GM21528 (cell line): ENCODE measurements around the gene PPAN.

ENCODE experiments used
- ATAC-seq: cut with Tn5 transposase; IDR thresholded peaks from one replicate; pipeline ENCODE4 v1.9.1; 2021; ENCODE audit warnings: mild to moderate bottlenecking, moderate library complexity; ENCODE audit not compliant: unreplicated experiment, low FRiP score

Gene PPAN

GRCh38 chr19:10137751-10138682 lies 31.9 kb downstream of the PPAN start:
- ATAC-seq: no peak

GRCh38 chr19:10138879-10139795 lies 33.0 kb downstream of the PPAN start:
- ATAC-seq: no peak

DNA sequence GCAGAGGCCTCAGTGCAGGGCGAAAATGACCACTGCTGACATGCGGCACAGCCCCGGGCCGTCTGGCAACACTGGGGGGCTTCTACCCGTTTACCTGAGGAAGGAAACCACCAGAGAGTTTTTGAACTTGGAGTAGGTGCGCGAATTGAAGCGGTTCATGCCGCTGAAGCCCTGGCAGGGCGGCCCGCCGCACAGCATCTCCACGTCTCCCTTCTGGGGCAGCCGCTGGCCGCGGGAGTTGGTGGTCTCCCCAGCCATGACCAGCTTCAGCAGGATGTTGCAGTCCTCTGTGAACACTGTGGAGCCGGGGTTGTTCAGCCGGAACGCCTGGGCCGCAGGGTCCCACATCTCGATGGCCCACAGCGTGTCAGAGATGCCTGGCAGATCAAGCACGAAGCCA lies 33.8 kb downstream of the PPAN start:
- no peak for ATAC-seq

DNA sequence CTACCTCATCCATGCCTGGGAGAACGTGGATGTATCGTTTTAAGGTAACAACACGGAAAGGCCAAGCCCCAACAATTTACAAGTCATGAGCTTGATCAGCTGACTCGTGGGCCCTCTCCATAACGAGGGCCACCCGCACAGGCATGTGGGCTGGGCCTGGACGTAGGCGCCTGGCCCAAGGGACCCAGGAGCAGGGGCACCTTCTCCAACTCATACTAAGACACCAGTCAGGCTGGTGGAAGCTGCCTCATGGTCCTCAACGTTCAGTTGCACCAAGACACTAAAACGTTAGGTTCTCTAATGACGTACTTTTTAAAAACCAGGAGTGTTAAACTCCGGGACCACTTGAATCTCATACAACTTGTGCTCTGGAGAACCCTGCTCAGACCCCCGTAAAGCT lies 35.3 kb downstream of the PPAN start:
- no peak for ATAC-seq

GRCh38 chr19:10141973-10142372 lies 35.8 kb downstream of the PPAN start:
- no peak for ATAC-seq

DNA sequence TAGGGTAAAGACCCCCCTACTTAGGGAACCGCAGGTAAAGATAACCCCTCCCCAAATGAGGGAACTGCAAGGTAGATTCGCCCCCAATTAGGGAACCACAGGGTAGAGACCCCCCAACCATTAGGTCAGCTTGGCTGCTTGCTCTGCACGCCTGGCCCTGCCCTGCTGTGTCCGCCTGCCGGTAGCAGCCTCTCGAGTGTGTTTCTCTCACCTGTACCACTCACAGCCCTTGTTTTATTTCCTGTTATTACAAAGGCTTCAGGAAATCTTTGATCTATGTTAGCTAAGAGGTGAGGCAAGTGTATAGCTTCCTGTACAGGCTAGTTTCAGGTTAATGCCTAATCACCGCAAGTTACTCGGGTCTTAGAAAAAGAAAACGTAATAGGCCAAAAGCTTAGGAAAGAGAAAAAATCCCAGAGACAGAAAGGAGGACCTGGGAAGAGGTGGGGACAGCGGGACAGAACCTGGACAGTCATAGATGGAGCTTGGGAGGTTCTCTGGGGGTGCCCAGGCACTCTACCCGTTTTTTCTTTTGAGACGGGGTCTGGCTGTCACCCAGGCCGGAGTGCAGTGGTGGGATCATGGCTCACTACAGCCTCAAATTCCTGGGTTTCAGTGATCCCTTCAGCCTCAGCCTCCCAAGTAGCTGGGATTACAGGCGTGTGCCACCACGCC lies 36.7 kb downstream of the PPAN start:
- no peak for ATAC-seq

DNA sequence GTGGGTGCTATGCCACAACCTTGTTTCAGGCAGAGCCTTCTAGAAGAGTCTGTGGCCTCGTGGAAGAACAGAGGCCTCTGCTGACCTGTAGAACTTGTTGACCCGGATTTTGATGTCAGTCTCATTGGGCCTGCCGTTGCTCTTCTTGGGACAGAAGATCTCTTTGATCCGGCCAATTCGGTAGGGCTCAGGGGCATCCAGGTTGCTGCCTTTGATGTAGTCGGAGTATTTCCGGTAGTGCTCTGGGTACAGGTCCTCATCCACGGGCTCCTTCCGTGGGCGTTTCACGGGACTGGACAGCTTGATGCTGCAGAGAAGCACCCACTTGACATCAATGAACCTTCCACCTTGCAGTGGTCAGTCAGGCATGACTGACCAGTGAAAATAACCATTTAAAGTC lies 37.5 kb downstream of the PPAN start:
- ATAC-seq: no peak

DNA sequence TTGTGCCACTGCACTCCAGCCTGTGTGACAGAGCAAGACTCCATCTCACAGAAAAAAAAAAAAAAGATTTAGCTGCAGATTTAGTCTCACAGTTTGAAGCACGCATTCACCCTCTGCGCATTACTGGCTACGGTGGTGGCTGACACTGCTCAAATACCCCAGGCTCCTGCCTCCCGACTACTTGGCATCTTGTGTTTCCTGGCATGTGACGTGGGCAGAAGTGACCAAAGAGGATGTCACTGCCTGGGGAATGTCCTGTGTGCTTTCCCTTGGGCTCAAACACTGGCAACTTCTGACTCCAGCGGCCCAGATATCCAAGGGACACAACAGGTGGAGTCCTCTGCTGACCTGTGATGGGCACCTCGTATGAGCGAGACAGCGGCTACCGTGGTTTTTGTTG lies 38.2 kb downstream of the PPAN start:
- no peak for ATAC-seq

- no peak for ATAC-seq
Measured at GRCh38 chr19:10145031-10145430, 38.9 kb downstream of the PPAN start.

GRCh38 chr19:10146142-10146541 lies 40.0 kb downstream of the PPAN start:
- no peak for ATAC-seq

- ATAC-seq: no peak
Measured at GRCh38 chr19:10149427-10149826, 43.3 kb downstream of the PPAN start.

DNA sequence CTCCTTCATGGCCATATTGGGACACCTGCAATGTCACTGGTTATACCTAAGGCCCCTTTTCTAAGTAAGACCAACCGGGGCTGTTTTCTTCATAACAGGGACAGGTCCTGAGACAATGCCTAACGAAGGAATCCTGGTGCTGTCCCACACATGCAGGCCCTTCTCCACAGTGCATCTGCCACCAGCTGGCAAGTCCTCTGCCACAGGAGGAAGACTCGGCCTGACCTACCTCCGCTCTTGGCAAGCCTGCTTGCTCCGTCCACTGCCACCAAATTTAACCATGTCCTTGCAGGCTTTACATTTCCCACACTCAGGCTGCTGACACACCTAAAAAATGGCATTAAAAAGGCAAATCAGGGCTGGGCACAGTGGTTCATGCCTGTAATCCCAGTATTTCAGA lies 45.4 kb downstream of the PPAN start:
- ATAC-seq: no peak

DNA sequence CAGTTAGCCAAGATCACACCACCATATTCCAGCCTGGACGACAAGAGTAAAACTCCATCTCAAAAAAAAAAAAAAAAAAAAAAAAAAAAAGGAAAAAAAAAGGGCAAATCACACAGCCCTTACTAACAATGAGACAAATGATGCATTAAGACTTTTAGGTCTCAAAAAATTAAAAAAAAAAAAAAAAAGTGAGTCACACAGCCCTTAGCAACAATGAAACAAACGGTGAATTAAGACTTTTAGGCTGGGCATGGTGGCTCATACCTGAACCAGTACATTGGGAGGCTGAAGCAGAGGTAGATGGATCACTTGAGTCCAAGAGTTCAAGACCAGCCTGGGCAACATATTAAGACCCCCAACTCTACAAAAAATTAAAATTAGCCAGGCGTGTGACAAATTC lies 45.9 kb downstream of the PPAN start:
- no peak for ATAC-seq

- ATAC-seq: no peak
Measured at GRCh38 chr19:10155839-10156238, 49.7 kb downstream of the PPAN start.

GRCh38 chr19:10158071-10158470 lies 51.9 kb downstream of the PPAN start:
- no peak for ATAC-seq

DNA sequence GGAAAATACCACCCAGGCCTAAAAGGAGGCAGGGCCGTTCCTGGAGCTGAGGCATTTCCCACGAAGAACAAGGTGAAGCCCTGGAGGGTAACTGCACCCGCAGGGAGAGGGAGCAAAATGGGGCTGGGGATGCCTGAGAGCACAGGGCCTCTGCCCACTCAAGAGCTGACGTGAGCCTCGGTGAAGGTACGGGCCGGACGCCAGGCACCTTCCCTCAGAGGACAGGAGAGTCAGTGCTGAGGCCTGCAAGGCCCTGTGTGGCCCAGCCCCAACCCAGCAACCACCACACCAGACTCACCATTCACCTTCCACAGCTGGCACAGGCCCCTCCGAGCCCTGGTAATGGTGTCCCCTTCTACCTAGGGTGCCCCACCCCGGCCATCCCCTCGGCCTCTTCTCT lies 52.3 kb downstream of the PPAN start:
- no peak for ATAC-seq

- ATAC-seq: no peak
Measured at GRCh38 chr19:10159610-10160009, 53.4 kb downstream of the PPAN start.
